Stimulated activated naive B cell treated with anti-CD40 and anti-IgM and Interleukin-4, amounts not matched to agents 10 μg/mL and 1 μg/mL and 100 μg/mL, for 72 hours (primary cell): Measurements from ENCODE around the gene RAPGEF6.

Source experiments
- ATAC-seq, 2 donors: fragments of 150-1000 bp; cut with Tn5 transposase; replicated peaks; 2 replicates each; pipeline ENCODE4 v1.10.0; 2021; ENCODE audit warnings: moderate library complexity in 1 of 2
- DNase-seq: peaks from one replicate; pipeline ENCODE4 v3.0.0; 2021
- H3K27ac Mint-ChIP-seq: one replicate; pipeline ENCODE4 v1.8.0; 2022; ENCODE audit warnings: mild to moderate bottlenecking, mixed read lengths
- H3K27me3 Mint-ChIP-seq, 2 donors: one replicate each; pipeline ENCODE4 v1.8.0; 2022; ENCODE audit warnings: mixed read lengths in 2 of 2
- H3K36me3 Mint-ChIP-seq, 2 donors: one replicate each; pipeline ENCODE4 v1.8.0; 2022; ENCODE audit warnings: mixed read lengths in 2 of 2, mild to moderate bottlenecking in 1 of 2
- H3K4me1 Mint-ChIP-seq, 2 donors: one replicate each; pipeline ENCODE4 v1.8.0; 2022; ENCODE audit warnings: mixed read lengths in 2 of 2, mild to moderate bottlenecking in 1 of 2
- H3K4me3 Mint-ChIP-seq, 2 donors: one replicate each; pipeline ENCODE4 v1.8.0; 2022; ENCODE audit warnings: mild to moderate bottlenecking in 2 of 2, mixed read lengths in 2 of 2, moderate library complexity in 1 of 2
- H3K9me3 Mint-ChIP-seq, 2 donors: one replicate each; pipeline ENCODE4 v1.8.0; 2022; ENCODE audit warnings: mixed read lengths in 2 of 2, mild to moderate bottlenecking in 1 of 2

The RAPGEF6 gene

GRCh38 chr5:131533836-131534235 is 101.2 kb downstream of the RAPGEF6 start:
- Mint-ChIP-seq H3K27me3 (no peaks in the 10 kb centered on the region), H3K9me3 (no peaks in the 10 kb centered on the region), H3K36me3 (peaks cover 6 to 19% of the 10 kb centered on the region in 2 donors), H3K27ac (no peak overlapping the region), H3K4me1 (peaks cover 15 to 30% of the 10 kb centered on the region in 2 donors), H3K4me3 (no peak overlapping the region)
- DNase-seq (no peak), ATAC-seq (no peak)

GRCh38 chr5:131532031-131532640 is 102.9 kb downstream of the RAPGEF6 start:
- Mint-ChIP-seq H3K9me3 (no peaks in the 10 kb centered on the region), H3K36me3 (peaks cover 14 to 24% of the 10 kb centered on the region in 2 donors), H3K4me1 (peaks cover 19 to 41% of the 10 kb centered on the region in 2 donors), H3K27ac (no peak overlapping the region), H3K4me3 (no peak overlapping the region), H3K27me3 (no peaks in the 10 kb centered on the region)
- ATAC-seq, result no peak
- no peak for DNase-seq

DNA sequence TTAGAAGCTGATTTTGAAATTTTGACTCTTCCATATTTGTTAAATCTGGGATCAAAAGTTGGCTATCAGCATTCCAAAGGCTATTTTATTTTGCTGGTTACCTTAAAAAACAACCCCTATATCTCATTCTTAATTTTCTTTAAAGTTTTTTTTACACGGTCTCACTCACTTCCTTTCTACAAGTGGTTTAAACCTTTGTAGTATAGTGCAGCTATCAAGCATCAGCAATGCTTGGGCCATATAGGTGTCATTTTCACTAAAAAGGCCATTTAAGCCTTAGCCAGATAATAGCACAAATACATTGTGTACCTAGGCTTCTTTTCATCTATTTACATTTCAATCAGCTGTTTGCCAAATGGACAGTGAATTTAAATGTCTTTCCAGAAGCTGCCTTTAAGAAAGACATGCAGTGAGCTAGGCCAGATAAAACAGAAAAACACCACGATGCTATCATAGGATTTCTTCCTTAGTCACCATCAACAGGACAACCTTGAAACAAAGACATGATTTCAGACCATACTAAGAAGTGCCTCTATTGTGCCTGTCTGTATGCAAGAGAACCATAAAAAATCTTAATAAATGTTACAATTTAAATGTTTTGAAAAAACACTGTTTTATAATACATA is 104.2 kb downstream of the RAPGEF6 start:
- Mint-ChIP-seq H3K9me3 (no peaks in the 10 kb centered on the region), H3K36me3 (peaks cover 13 to 28% of the 10 kb centered on the region in 2 donors), H3K4me1 (peaks cover 18 to 42% of the 10 kb centered on the region in 2 donors), H3K27ac (no peak overlapping the region), H3K27me3 (no peaks in the 10 kb centered on the region), H3K4me3 (no peak overlapping the region)
- ATAC-seq (no peak), DNase-seq (no peak)

GRCh38 chr5:131528682-131529081 is 106.3 kb downstream of the RAPGEF6 start:
- H3K9me3 Mint-ChIP-seq, result no peaks in the 10 kb centered on the region
- H3K4me3 Mint-ChIP-seq, result no peak overlapping the region
- H3K36me3 Mint-ChIP-seq, result peaks cover 13 to 21% of the 10 kb centered on the region in 2 donors
- peak; percentile 48 to 63 for ATAC-seq
- no peak overlapping the region for H3K27ac Mint-ChIP-seq
- no peak for DNase-seq
- no peaks in the 10 kb centered on the region for H3K27me3 Mint-ChIP-seq
- H3K4me1 Mint-ChIP-seq, result peaks cover 19 to 49% of the 10 kb centered on the region in 2 donors

DNA sequence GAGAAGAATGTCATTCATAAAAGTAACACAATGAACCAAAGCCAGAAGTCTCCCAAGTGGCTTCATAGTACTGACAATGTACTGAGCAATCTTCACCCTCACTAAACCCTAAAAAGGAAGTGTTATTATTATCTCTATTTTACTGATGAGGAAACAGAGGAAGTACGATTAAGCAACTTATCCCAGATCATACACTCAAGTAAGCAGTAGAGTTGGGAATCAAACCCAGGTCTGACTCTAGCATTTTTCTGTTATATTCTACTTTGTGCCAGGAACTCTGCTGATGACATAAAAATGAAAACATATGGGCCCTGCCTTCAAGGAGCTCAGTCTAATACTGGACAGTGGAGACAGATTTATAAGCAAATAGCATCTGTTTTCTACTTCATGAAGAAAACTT is 109.2 kb downstream of the RAPGEF6 start:
- Mint-ChIP-seq H3K4me1 (peaks cover 16 to 43% of the 10 kb centered on the region in 2 donors), H3K27me3 (no peaks in the 10 kb centered on the region), H3K9me3 (no peaks in the 10 kb centered on the region), H3K36me3 (peaks cover 20 to 28% of the 10 kb centered on the region in 2 donors), H3K4me3 (no peak overlapping the region), H3K27ac (no peak overlapping the region)
- ATAC-seq, result no peak
- DNase-seq, result no peak

GRCh38 chr5:131524431-131524830 is 110.6 kb downstream of the RAPGEF6 start:
- no peak overlapping the region for H3K4me3 Mint-ChIP-seq
- peaks cover 26 to 37% of the 10 kb centered on the region in 2 donors for H3K36me3 Mint-ChIP-seq
- DNase-seq, result no peak
- H3K9me3 Mint-ChIP-seq, result no peaks in the 10 kb centered on the region
- ATAC-seq, result no peak
- H3K27me3 Mint-ChIP-seq, result no peaks in the 10 kb centered on the region
- no peak overlapping the region for H3K27ac Mint-ChIP-seq
- peaks cover 16 to 43% of the 10 kb centered on the region in 2 donors for H3K4me1 Mint-ChIP-seq

GRCh38 chr5:131523500-131524185 is 111.4 kb downstream of the RAPGEF6 start:
- H3K27me3 Mint-ChIP-seq, result no peaks in the 10 kb centered on the region
- H3K4me1 Mint-ChIP-seq, result peaks cover 13 to 35% of the 10 kb centered on the region in 2 donors
- no peak for DNase-seq
- H3K36me3 Mint-ChIP-seq, result peaks cover 24 to 38% of the 10 kb centered on the region in 2 donors
- no peak overlapping the region for H3K4me3 Mint-ChIP-seq
- H3K27ac Mint-ChIP-seq, result no peak overlapping the region
- no peak for ATAC-seq
- no peaks in the 10 kb centered on the region for H3K9me3 Mint-ChIP-seq

DNA sequence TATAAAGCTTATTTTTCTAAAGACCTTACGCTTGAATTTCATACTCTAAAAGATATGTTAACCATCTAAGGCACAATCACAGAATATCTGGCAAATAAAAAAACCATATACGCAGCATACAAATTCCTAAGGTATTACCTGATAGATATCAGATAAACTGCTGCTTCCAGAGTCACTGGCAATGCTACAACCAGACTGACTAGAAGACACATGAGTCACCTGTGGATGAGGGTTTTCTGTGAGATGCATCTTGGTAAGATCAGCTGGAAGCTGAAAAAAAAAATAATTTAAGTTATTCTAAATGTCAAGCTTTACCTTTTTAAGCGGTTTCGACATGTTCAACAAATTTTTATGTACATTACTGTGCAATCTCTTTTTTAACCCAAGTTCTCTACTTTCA is 113.8 kb downstream of the RAPGEF6 start:
- H3K4me3 Mint-ChIP-seq, result no peak overlapping the region
- peaks cover 7 to 17% of the 10 kb centered on the region in 2 donors for H3K4me1 Mint-ChIP-seq
- no peak for ATAC-seq
- H3K9me3 Mint-ChIP-seq, result no peaks in the 10 kb centered on the region
- H3K36me3 Mint-ChIP-seq, result peaks cover 24 to 36% of the 10 kb centered on the region in 2 donors
- DNase-seq, result no peak
- no peaks in the 10 kb centered on the region for H3K27me3 Mint-ChIP-seq
- H3K27ac Mint-ChIP-seq, result no peak overlapping the region

GRCh38 chr5:131515348-131515747 is 119.7 kb downstream of the RAPGEF6 start:
- ATAC-seq (no peak), DNase-seq (no peak)
- Mint-ChIP-seq H3K27me3 (no peaks in the 10 kb centered on the region), H3K4me3 (no peak overlapping the region), H3K4me1 (peaks cover 9 to 28% of the 10 kb centered on the region in 2 donors), H3K27ac (peak overlapping the region; percentile 47), H3K36me3 (peaks cover 30 to 43% of the 10 kb centered on the region in 2 donors), H3K9me3 (peaks cover 0 to under 1% of the 10 kb centered on the region in 2 donors)

- ATAC-seq (peak in 1 of 2 donors; percentile 39), DNase-seq (no peak)
- no peak overlapping the region for H3K4me3 Mint-ChIP-seq
- H3K27me3 Mint-ChIP-seq, result no peaks in the 10 kb centered on the region
- peak overlapping the region; percentile 47 for H3K27ac Mint-ChIP-seq
- H3K9me3 Mint-ChIP-seq, result peaks cover 0 to 1% of the 10 kb centered on the region in 2 donors
- H3K36me3 Mint-ChIP-seq, result peaks cover 31 to 44% of the 10 kb centered on the region in 2 donors
- peaks cover 9 to 28% of the 10 kb centered on the region in 2 donors for H3K4me1 Mint-ChIP-seq
Measured at GRCh38 chr5:131514316-131515283, 120.4 kb downstream of the RAPGEF6 start.

DNA sequence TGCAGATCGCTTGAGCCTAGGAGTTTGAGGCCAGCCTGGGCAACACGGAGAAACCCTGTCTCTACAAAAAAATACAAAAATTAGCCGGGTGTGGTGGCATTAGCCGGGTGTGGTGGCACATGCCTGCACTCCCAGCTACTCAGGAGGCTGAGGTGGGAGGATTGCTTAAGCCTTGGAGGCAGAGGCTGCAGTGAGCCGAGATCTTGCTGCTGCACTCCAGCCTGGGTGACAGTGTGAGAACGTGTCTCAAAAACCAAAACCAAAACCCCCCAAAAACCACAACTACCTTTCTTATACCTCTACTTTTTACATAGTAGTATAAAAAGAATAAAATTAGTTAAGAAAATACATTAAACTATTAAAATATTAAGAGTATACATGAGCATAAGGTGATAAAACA is 121.2 kb downstream of the RAPGEF6 start:
- DNase-seq (no peak), ATAC-seq (no peak)
- H3K27ac Mint-ChIP-seq, result no peak overlapping the region
- H3K36me3 Mint-ChIP-seq, result peaks cover 29 to 37% of the 10 kb centered on the region in 2 donors
- H3K27me3 Mint-ChIP-seq, result no peaks in the 10 kb centered on the region
- H3K4me3 Mint-ChIP-seq, result peak overlapping the region in 1 of 2 donors; percentile 16
- H3K9me3 Mint-ChIP-seq, result peaks cover 0 to 1% of the 10 kb centered on the region in 2 donors
- peaks cover 9 to 28% of the 10 kb centered on the region in 2 donors for H3K4me1 Mint-ChIP-seq

DNA sequence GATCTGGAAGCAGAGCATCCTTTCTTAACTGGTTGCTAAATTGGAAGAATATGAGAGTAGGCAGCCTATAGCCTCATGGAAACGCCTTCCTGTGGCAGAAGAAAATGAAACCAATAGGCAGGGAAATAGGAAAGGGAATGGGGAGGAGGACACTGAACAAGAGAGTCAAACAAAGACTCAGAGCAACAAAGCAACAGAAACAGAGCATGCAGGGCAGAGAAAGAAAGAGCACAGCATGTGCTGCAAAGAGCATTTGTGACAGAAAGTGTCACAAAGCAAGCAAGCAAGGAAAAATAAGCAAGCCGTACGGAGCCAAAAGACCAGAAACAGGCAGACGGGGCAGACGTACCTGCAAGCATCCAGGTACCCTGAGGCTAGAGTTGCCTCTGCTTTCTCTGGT is 123.1 kb downstream of the RAPGEF6 start:
- Mint-ChIP-seq H3K36me3 (peaks cover 26 to 32% of the 10 kb centered on the region in 2 donors), H3K9me3 (peaks cover 0 to 1% of the 10 kb centered on the region in 2 donors), H3K4me1 (peaks cover 9 to 28% of the 10 kb centered on the region in 2 donors), H3K27me3 (no peaks in the 10 kb centered on the region), H3K4me3 (no peak overlapping the region), H3K27ac (no peak overlapping the region)
- DNase-seq, result no peak
- no peak for ATAC-seq

DNA sequence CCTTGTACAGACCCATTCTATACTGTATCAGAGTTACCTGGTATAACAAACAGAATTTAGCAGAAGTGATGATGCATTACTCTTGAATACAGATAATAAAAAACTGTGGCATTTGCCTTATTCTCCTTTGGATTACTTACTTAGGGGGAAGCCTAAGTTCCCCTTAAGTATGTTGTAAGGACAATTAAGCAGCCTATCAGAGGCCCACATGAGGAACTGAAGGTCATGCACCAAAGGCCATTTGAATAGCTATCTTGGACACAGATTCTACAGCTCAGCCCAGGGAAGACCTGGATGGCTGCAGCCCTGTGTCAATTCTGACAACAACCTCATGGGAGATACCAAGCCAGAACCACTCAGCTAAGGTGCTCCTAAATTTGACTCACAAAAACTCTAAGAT is 125.2 kb downstream of the RAPGEF6 start:
- ATAC-seq (no peak), DNase-seq (no peak)
- Mint-ChIP-seq H3K27ac (no peak overlapping the region), H3K27me3 (no peaks in the 10 kb centered on the region), H3K4me1 (peaks cover 2 to 18% of the 10 kb centered on the region in 2 donors), H3K36me3 (peaks cover 20 to 24% of the 10 kb centered on the region in 2 donors), H3K4me3 (no peak overlapping the region), H3K9me3 (peaks cover 0 to 1% of the 10 kb centered on the region in 2 donors)
